ENCODE results near the gene TMEM19. TPM values are rescaled to one million over a fixed set of nuclear protein-coding genes. Genes with fewer than 3 reads are reported as not detected.

Gene TMEM19
- total RNA-seq, 1 experiment from 2014 or later = 18.9 TPM

- DNase-seq (ENCODE audit: low read depth, low spot score) (no peak), ATAC-seq (no peak)
- Histone ChIP-seq H4K20me1 (ENCODE audit: insufficient read depth) (no peaks in the 10 kb centered on the region), H3K36me3 (ENCODE audit: control insufficient read depth in 1 of 2, insufficient read depth in 2 of 2, low read length in 2 of 2) (no peaks in the 10 kb centered on the region), H3K9me3 (ENCODE audit: control insufficient read depth in 1 of 2, insufficient read depth in 1 of 2, low read depth in 1 of 2, low read length in 2 of 2) (no peaks in the 10 kb centered on the region), H3K79me2 (ENCODE audit: insufficient read depth, low read length) (no peaks in the 10 kb centered on the region), H3K4me2 (ENCODE audit: low read length) (no peak overlapping the region), H2AFZ (ENCODE audit: low read depth, low read length, poor library complexity, severe bottlenecking) (no peak overlapping the region), H3K4me1 (ENCODE audit: control insufficient read depth in 1 of 2, insufficient read depth in 2 of 2, low read length in 2 of 2) (peaks cover 0 to 18% of the 10 kb centered on the region in 2 experiments; a peak in 2 of 4 replicates), H3K27ac (ENCODE audit: low read depth, low read length) (no peak overlapping the region), H3K9ac (ENCODE audit: low read length) (no peak overlapping the region), H3K4me3 (replicated peaks in 1 of 2; ENCODE audit: low read depth in 1 of 2, low read length in 2 of 2) (no peak overlapping the region), H3K27me3 (ENCODE audit: insufficient read depth, low read length) (no peaks in the 10 kb centered on the region), H3K9me2 (ENCODE audit: insufficient read depth) (no peaks in the 10 kb centered on the region)
- intact Hi-C loops (cut with micrococcal nuclease) = no loop called here
- BruUV-seq (replicated peaks) = no TSS peak
- ChIA-PET CTCF (no interaction called here), POLR2A (no interaction called here), RAD21 (ENCODE audit: low non-redundant PET in 1 of 2, low total read pairs in 2 of 2, uncharacterized antibody in 2 of 2, unreplicated experiment in 2 of 2) (no interaction called here)
- TF ChIP-seq ZBTB33 (IDR thresholded peaks at IDR 0.05; ENCODE audit: extremely low read depth, insufficient replicate concordance, low read length) (no peak), RAD21 (IDR thresholded peaks at IDR 0.05; ENCODE audit: low read depth) (no peak), EGR1 (IDR thresholded peaks at IDR 0.05; ENCODE audit: low read depth) (no peak), EZH2phosphoT487 (IDR thresholded peaks at IDR 0.05; ENCODE audit: borderline replicate concordance) (no peak), POLR2AphosphoS5 (IDR thresholded peaks at IDR 0.05; ENCODE audit: low read depth, low read length) (no peak), FOSL1 (IDR thresholded peaks at IDR 0.05; ENCODE audit: low read depth) (no peak), SRF (IDR thresholded peaks at IDR 0.05; ENCODE audit: low read depth) (no peak), POLR2A (IDR thresholded peaks at IDR 0.05; ENCODE audit: borderline replicate concordance, extremely low read depth, insufficient read depth, insufficient read length) (no peak), CEBPB (IDR thresholded peaks at IDR 0.05; ENCODE audit: low read depth) (no peak), TCF7L2 (IDR thresholded peaks at IDR 0.05; ENCODE audit: borderline replicate concordance, extremely low read depth, insufficient read depth, insufficient read length) (no peak), ATF3 (IDR thresholded peaks at IDR 0.05) (no peak), ZNF274 (IDR thresholded peaks at IDR 0.05; ENCODE audit: low read depth, low read length) (no peak), SIN3A (IDR thresholded peaks at IDR 0.05; ENCODE audit: low read depth) (no peak), YY1 (IDR thresholded peaks at IDR 0.05; ENCODE audit: extremely low read depth, insufficient replicate concordance, low read depth, low read length) (no peak), SP1 (IDR thresholded peaks at IDR 0.05; ENCODE audit: low read depth) (no peak), ZFX (IDR thresholded peaks at IDR 0.05) (no peak)
- TF ChIP-seq, protein P1, sequence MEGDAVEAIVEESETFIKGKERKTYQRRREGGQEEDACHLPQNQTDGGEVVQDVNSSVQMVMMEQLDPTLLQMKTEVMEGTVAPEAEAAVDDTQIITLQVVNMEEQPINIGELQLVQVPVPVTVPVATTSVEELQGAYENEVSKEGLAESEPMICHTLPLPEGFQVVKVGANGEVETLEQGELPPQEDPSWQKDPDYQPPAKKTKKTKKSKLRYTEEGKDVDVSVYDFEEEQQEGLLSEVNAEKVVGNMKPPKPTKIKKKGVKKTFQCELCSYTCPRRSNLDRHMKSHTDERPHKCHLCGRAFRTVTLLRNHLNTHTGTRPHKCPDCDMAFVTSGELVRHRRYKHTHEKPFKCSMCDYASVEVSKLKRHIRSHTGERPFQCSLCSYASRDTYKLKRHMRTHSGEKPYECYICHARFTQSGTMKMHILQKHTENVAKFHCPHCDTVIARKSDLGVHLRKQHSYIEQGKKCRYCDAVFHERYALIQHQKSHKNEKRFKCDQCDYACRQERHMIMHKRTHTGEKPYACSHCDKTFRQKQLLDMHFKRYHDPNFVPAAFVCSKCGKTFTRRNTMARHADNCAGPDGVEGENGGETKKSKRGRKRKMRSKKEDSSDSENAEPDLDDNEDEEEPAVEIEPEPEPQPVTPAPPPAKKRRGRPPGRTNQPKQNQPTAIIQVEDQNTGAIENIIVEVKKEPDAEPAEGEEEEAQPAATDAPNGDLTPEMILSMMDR (IDR thresholded peaks at IDR 0.05 in 2 of 3, conservative IDR thresholded peaks at IDR 0.05 in 1 of 3; ENCODE audit: borderline replicate concordance in 1 of 3, insufficient read depth in 1 of 3, low read depth in 2 of 3, low read length in 2 of 3) = no peak
- TF ChIP-seq, protein P2, sequence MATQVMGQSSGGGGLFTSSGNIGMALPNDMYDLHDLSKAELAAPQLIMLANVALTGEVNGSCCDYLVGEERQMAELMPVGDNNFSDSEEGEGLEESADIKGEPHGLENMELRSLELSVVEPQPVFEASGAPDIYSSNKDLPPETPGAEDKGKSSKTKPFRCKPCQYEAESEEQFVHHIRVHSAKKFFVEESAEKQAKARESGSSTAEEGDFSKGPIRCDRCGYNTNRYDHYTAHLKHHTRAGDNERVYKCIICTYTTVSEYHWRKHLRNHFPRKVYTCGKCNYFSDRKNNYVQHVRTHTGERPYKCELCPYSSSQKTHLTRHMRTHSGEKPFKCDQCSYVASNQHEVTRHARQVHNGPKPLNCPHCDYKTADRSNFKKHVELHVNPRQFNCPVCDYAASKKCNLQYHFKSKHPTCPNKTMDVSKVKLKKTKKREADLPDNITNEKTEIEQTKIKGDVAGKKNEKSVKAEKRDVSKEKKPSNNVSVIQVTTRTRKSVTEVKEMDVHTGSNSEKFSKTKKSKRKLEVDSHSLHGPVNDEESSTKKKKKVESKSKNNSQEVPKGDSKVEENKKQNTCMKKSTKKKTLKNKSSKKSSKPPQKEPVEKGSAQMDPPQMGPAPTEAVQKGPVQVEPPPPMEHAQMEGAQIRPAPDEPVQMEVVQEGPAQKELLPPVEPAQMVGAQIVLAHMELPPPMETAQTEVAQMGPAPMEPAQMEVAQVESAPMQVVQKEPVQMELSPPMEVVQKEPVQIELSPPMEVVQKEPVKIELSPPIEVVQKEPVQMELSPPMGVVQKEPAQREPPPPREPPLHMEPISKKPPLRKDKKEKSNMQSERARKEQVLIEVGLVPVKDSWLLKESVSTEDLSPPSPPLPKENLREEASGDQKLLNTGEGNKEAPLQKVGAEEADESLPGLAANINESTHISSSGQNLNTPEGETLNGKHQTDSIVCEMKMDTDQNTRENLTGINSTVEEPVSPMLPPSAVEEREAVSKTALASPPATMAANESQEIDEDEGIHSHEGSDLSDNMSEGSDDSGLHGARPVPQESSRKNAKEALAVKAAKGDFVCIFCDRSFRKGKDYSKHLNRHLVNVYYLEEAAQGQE (IDR thresholded peaks at IDR 0.05; ENCODE audit: low read depth) = no peak
These were observed 3.2 kb downstream of the TMEM19 start for GRCh38 chr12:71688961-71689570.
